Stimulated activated memory B cell treated with anti-CD40 and anti-IgM and Interleukin-4, amounts not matched to agents 10 μg/mL and 1 μg/mL and 100 μg/mL, for 72 hours (primary cell): Measurements from ENCODE around the gene NSG1.
A peak's percentile ranks its signal among the peaks of the same experiment; 100 is the strongest.

Experiments
- ATAC-seq: fragments of 150-1000 bp; cut with Tn5 transposase; 2 replicates; pipeline ENCODE4 v1.10.0; 2021
- H3K27ac Mint-ChIP-seq: one replicate; pipeline ENCODE4 v1.8.0; 2022; ENCODE audit warnings: mild to moderate bottlenecking, mixed read lengths
- H3K27me3 Mint-ChIP-seq: one replicate; pipeline ENCODE4 v1.8.0; 2022; ENCODE audit warnings: mixed read lengths
- H3K36me3 Mint-ChIP-seq: one replicate; pipeline ENCODE4 v1.8.0; 2022; ENCODE audit warnings: mixed read lengths
- H3K4me1 Mint-ChIP-seq: one replicate; pipeline ENCODE4 v1.8.0; 2022; ENCODE audit warnings: mixed read lengths
- H3K4me3 Mint-ChIP-seq: one replicate; pipeline ENCODE4 v1.8.0; 2022; ENCODE audit warnings: mild to moderate bottlenecking, moderate library complexity, mixed read lengths
- H3K9me3 Mint-ChIP-seq: one replicate; pipeline ENCODE4 v1.8.0; 2022; ENCODE audit warnings: mixed read lengths

NSG1 gene

GRCh38 chr4:4387531-4388310 lies 819 bp downstream of the NSG1 start:
- Mint-ChIP-seq H3K4me1 (peaks cover 17% of the 10 kb centered on the region), H3K27me3 (peaks cover 83% of the 10 kb centered on the region), H3K4me3 (peak overlapping the region; percentile 21), H3K27ac (no peak overlapping the region), H3K36me3 (no peaks in the 10 kb centered on the region), H3K9me3 (no peaks in the 10 kb centered on the region)
- ATAC-seq: no peak

GRCh38 chr4:4388311-4388790 lies 1.4 kb downstream of the NSG1 start:
- Mint-ChIP-seq H3K36me3 (no peaks in the 10 kb centered on the region), H3K4me1 (peaks cover 17% of the 10 kb centered on the region), H3K4me3 (peak overlapping the region; percentile 21), H3K9me3 (no peaks in the 10 kb centered on the region), H3K27me3 (peaks cover 83% of the 10 kb centered on the region), H3K27ac (no peak overlapping the region)
- ATAC-seq: no peak

DNA sequence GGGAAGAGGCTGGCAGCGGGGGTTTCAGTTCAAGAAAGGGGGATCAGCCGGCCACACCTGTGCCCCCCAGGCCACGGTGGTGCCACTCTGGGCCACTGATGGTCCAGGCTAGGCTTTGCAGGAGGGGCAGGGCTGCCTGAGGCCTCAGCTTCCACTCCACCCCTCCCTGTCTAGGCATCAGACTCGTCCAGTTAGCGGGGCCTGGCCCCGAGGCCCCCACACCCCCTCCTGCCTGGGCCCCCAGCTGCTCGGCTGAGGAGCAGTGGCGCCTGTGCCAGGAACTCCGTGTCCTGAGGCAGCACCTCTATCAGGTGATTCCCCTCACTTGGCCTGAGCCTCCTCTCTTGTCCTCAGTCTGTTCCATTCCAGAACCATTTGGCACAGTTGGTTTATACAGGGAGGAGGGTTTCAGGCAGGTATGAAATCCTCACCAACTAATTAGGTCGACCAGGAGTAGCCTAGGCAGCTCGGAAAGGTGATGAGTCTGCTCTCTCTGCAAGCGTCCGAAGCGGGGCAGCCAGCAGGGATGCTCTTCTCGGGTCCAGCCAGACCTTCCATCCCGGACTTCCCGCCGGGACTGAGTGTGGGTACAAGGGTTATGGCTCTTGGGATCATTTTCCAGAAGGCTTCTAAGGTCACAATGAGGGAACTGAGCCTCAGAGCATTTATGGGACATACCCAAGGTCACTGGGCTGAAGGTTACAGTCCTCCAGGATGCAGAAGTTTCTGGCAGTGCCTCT lies 2.1 kb downstream of the NSG1 start:
- no peak overlapping the region for H3K27ac Mint-ChIP-seq
- no peak overlapping the region for H3K4me3 Mint-ChIP-seq
- ATAC-seq: no peak
- no peaks in the 10 kb centered on the region for H3K36me3 Mint-ChIP-seq
- no peaks in the 10 kb centered on the region for H3K9me3 Mint-ChIP-seq
- peaks cover 17% of the 10 kb centered on the region for H3K4me1 Mint-ChIP-seq
- peaks cover 83% of the 10 kb centered on the region for H3K27me3 Mint-ChIP-seq

- Mint-ChIP-seq H3K9me3 (no peaks in the 10 kb centered on the region), H3K27me3 (peaks cover 82% of the 10 kb centered on the region), H3K27ac (no peak overlapping the region), H3K4me3 (no peak overlapping the region), H3K4me1 (peaks cover 17% of the 10 kb centered on the region), H3K36me3 (no peaks in the 10 kb centered on the region)
- ATAC-seq: no peak
These were observed 3.1 kb downstream of the NSG1 start for GRCh38 chr4:4390046-4390445.

DNA sequence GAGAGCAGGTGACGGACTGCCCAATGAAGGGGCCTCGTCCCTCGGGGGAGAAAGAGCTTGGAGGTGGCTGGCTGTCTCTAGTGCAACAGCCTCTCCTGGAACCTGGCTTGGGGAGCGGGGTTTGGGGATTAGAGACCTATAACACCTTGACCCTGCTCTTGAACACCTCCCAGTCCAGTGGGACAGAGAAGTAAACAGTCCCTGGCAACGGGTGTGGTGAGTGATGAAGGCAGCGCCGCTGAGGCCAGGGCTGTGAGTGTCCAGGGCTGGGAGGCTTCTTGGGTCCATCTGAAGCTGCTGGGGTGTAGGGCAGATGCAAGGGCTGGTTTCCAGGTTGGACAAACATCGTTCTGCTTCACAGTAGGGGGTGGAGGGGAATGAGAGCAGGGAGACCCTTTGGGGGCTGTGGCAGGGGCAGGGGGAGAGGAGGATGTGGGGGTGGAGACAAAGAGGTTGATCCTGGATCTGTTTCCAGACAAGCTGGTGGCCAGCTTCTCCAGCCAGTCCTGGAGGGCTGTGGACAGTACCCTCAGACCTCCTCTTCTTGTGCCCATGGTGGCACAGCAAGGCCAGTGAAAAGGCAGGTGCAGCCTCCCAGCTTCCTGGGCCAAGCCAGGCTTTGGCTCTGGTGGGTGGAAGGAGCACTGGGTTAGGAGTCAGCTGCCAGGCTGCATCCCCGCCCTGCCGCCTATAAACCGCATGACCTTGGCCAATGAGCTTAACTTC lies 3.8 kb downstream of the NSG1 start:
- H3K36me3 Mint-ChIP-seq: no peaks in the 10 kb centered on the region
- no peak overlapping the region for H3K27ac Mint-ChIP-seq
- peaks cover 83% of the 10 kb centered on the region for H3K27me3 Mint-ChIP-seq
- H3K9me3 Mint-ChIP-seq: no peaks in the 10 kb centered on the region
- peaks cover 19% of the 10 kb centered on the region for H3K4me1 Mint-ChIP-seq
- no peak for ATAC-seq
- H3K4me3 Mint-ChIP-seq: no peak overlapping the region

- no peaks in the 10 kb centered on the region for H3K9me3 Mint-ChIP-seq
- H3K4me3 Mint-ChIP-seq: no peak overlapping the region
- H3K27me3 Mint-ChIP-seq: peaks cover 81% of the 10 kb centered on the region
- no peak for ATAC-seq
- H3K27ac Mint-ChIP-seq: no peak overlapping the region
- no peaks in the 10 kb centered on the region for H3K36me3 Mint-ChIP-seq
- peaks cover 22% of the 10 kb centered on the region for H3K4me1 Mint-ChIP-seq
These were observed 5.0 kb downstream of the NSG1 start for GRCh38 chr4:4391866-4392265.

GRCh38 chr4:4392501-4393183 lies 5.7 kb downstream of the NSG1 start:
- no peak overlapping the region for H3K27ac Mint-ChIP-seq
- H3K4me3 Mint-ChIP-seq: no peak overlapping the region
- H3K27me3 Mint-ChIP-seq: peaks cover 89% of the 10 kb centered on the region
- ATAC-seq: no peak
- peaks cover 24% of the 10 kb centered on the region for H3K4me1 Mint-ChIP-seq
- H3K9me3 Mint-ChIP-seq: no peaks in the 10 kb centered on the region
- H3K36me3 Mint-ChIP-seq: no peaks in the 10 kb centered on the region

DNA sequence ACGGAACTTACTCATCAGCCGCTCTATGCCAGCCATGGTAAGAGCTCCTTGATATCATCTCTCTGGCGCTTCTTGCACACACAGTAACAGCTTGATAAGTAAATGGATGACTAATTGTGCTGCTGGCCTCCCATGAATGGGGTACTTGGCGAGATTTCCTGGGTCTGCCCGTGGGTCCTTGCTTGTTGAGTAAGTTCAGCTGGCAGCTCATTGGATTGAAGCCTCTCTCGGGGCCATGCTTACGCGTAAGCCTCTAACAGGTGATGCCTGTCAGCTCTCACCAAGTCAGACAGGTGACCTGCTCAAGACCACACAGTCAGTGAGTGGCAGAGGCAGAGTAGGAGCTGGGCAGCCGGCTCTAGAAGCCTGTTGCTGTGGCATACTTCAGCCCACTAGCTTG lies 7.7 kb downstream of the NSG1 start:
- Mint-ChIP-seq H3K36me3 (no peaks in the 10 kb centered on the region), H3K4me3 (no peak overlapping the region), H3K9me3 (peaks cover 3% of the 10 kb centered on the region), H3K27me3 (peaks cover 88% of the 10 kb centered on the region), H3K27ac (no peak overlapping the region), H3K4me1 (peaks cover 17% of the 10 kb centered on the region)
- ATAC-seq: no peak

DNA sequence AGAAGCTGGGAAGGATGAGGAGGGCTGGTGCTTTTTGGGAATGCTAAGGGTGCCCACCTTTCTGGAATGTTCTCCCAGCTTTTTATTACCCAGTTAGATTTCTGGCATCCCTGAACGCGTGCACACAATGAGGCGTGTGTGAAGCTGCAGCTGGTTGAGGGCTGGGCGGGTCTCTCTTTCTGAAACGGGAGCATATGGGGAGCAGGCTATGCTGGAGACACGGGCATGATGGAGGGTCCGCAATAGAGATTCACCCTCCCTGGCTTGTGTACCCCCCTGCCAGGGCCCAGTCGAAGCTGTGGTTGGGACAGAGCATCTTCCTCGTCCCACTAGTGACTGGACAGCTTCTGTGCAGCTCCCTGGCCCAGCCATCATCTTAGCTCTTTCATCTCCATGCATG lies 8.5 kb downstream of the NSG1 start:
- H3K4me1 Mint-ChIP-seq: peaks cover 17% of the 10 kb centered on the region
- no peak overlapping the region for H3K27ac Mint-ChIP-seq
- peaks cover 88% of the 10 kb centered on the region for H3K27me3 Mint-ChIP-seq
- peaks cover 3% of the 10 kb centered on the region for H3K9me3 Mint-ChIP-seq
- no peak overlapping the region for H3K4me3 Mint-ChIP-seq
- H3K36me3 Mint-ChIP-seq: no peaks in the 10 kb centered on the region
- no peak for ATAC-seq

DNA sequence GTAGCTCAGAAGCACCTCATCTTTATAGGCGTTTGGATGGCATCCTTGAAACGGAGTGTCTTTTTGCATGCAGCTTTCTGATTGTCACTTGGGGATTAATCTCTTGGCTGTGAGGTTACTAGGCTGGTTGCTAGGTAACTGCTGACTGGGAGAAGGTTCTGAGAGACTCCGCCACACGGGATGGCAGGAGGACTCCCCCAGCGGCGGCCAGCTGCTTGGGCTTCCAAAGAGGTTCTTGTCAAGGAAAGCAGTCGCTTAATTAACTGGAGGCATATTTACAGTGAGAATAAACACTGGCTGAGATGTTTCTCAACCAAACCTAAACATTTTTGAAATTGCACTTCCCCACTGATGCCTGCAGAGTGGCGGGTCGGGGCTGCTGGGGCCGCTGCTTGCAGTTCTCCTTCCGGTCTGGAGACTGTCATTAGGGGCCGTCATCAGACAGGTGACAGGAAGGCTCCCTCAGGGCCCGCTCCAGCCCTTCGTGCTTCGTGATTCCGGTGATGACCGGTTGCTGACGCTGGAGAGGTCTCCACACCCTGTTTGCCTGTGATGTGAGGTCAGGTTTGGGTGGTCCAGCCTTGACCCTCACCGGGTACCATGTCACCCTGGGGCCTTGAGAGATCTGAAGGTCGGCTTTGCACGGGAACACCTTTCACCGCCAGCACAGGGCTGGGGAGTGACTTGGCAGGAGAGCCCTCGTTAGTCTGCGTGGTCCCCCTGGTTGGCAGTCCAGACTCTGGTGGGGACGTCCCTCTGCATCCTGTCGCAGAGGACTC lies 9.1 kb downstream of the NSG1 start:
- H3K36me3 Mint-ChIP-seq: no peaks in the 10 kb centered on the region
- H3K4me3 Mint-ChIP-seq: peak overlapping the region; percentile 55
- H3K9me3 Mint-ChIP-seq: peaks cover 3% of the 10 kb centered on the region
- peaks cover 17% of the 10 kb centered on the region for H3K4me1 Mint-ChIP-seq
- peaks cover 84% of the 10 kb centered on the region for H3K27me3 Mint-ChIP-seq
- H3K27ac Mint-ChIP-seq: peak overlapping the region; percentile 32
- ATAC-seq: peak; percentile 83

- Mint-ChIP-seq H3K4me3 (no peak overlapping the region), H3K9me3 (peaks cover 3% of the 10 kb centered on the region), H3K27ac (peak overlapping the region; percentile 32), H3K4me1 (peaks cover 17% of the 10 kb centered on the region), H3K36me3 (no peaks in the 10 kb centered on the region), H3K27me3 (peaks cover 81% of the 10 kb centered on the region)
- ATAC-seq: no peak
These were observed 9.9 kb downstream of the NSG1 start for GRCh38 chr4:4396628-4397440.

DNA sequence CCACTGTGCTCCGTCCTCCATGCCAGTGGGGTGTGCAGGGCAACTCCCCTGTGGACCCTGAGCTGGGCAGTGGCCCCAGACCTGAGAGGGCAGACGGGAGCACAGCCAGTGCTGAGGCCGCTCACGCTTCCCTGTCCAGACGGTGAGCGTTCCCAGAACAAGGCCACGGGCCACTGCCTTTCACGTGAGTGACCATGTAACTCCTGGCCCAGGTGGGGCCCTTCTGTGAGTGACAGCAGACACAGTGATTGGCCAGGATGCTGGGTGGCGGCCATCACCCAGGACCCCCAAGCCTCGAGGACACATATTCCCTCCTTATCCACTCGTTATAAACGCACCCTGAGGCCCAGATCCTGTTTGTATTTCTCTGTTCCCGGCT lies 10.5 kb downstream of the NSG1 start:
- no peak overlapping the region for H3K27ac Mint-ChIP-seq
- H3K4me3 Mint-ChIP-seq: no peak overlapping the region
- peaks cover 17% of the 10 kb centered on the region for H3K4me1 Mint-ChIP-seq
- no peaks in the 10 kb centered on the region for H3K36me3 Mint-ChIP-seq
- peaks cover 3% of the 10 kb centered on the region for H3K9me3 Mint-ChIP-seq
- peaks cover 77% of the 10 kb centered on the region for H3K27me3 Mint-ChIP-seq
- no peak for ATAC-seq

DNA sequence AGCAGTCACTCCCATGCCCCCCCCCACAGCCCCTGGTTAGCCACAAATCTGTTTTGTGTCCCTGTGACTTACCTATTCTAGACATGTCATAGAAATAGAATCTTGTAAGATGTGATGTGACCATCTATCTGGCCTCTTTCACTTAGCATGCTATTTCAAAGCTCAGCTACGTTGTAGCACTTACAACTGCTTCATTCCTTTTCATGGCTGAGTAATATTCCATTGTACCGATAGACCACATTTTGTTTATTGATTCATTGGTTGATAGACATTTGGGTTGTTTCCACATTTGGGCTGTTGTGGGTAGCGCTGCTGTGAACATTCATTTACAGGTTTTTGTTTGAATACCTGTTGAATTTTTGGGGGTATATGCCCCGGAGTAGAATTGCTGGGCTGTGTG lies 11.5 kb downstream of the NSG1 start:
- no peak for ATAC-seq
- Mint-ChIP-seq H3K27me3 (peaks cover 77% of the 10 kb centered on the region), H3K36me3 (no peaks in the 10 kb centered on the region), H3K9me3 (peaks cover 3% of the 10 kb centered on the region), H3K27ac (no peak overlapping the region), H3K4me1 (peaks cover 17% of the 10 kb centered on the region), H3K4me3 (no peak overlapping the region)

DNA sequence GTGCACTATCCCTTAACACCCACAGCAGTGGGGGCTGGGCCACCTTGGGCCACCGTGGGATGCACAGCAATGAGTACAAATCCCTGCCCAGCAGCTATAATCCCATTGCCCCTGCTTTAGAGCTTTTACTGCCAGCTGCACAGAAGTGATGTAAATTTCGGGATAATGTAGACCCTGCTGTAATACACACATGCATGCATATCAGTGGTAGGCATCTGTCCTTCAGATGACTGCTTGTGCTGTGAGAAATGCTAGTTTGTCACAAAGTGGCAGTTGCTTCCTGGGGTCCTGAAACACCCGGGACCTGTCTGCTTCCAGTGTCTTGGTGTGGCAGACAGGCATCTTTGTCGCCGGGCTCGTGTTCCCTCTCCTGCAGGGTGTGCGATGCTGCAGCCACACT lies 14.1 kb downstream of the NSG1 start:
- Mint-ChIP-seq H3K36me3 (no peaks in the 10 kb centered on the region), H3K4me1 (peaks cover 11% of the 10 kb centered on the region), H3K27ac (no peak overlapping the region), H3K4me3 (no peak overlapping the region), H3K9me3 (peaks cover 3% of the 10 kb centered on the region), H3K27me3 (peaks cover 68% of the 10 kb centered on the region)
- no peak for ATAC-seq
